NCI-H82 treated with DMSO at 0.1 percent for 48 hours (cell line): Measurements from ENCODE around the gene FRRS1.
"Not testable (repeated sequence)": the region's sequence is repeated elsewhere in the genome, so short reads cannot be mapped to it uniquely, and the experiment has no call there.

Experiments
- DNase-seq: peaks from one replicate; lab custom pipeline; 2025; ENCODE audit not compliant: unreplicated experiment; lab: John Stamatoyannopoulos, UW

FRRS1 gene

DNA sequence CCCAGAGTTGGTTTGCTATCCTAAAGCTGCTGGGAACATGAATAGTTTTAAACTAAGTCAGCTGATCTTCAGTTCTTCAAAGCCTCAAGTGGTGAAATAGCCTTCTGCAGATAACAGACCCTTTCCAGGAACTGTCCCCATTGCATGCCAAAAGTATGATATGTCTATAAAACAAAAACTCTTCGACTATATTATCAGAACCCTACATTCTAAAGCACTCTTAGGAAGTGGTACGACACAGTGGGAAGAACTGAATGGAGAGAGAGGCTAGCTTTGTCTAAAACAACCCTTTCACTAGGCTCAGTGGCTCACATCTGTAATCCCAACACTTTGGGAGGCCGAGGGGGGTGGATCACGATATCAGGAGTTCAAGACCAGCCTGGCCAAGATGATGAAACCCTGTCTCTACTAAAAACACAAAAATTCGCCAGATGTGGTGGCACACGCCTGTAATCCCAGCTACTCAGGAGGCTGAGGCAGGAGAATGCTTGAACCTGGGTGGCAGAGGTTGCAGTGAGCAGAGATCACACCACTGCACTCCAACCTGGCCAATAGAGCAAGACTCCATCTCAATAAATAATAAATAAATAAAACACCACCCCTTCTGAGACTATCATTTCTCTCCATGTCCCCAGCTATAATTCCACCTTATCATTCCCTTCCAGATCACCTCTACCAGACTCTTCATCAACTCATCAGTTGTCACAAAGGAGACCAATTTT, 2.2 kb upstream of the FRRS1 start:
- DNase-seq = no peak

DNA sequence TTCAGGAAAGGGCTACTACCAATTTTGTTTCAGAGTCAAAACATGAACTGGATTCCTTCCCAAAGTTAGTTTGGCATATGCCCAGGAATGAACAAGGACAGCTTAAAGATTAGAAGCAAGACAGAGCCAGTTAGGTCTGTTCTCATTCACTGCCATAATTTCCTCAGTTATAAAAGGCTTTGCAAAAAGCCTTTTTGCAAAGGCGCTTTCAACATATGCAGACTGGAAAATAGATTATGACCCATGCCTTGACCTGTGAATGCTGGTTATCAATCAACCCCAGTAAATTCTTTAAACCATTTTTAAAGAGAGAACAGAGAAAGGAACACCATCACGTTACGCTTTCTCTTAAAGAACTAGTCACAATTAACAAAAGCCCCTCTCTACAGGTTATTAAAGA, 1.7 kb upstream of the FRRS1 start:
- no peak for DNase-seq

DNA sequence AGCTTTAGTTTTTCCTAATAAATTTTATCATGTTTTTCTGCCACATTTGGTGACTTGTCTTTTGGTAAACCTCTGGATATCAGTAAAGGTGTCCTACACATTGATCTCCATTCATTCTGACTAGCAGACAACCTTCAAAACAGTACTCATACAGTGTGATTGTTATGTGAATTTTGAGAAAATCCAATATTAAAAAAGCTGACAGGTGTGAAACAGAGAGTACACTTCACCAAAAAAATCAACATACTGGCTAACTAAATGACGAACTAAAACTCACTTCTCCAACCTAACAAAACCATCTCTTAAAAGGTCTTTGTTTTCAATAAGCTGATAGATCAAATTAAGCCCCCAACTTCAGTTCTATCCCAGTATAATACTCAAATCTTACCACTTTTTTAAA, 1.5 kb downstream of the FRRS1 start:
- DNase-seq = no peak

DNA sequence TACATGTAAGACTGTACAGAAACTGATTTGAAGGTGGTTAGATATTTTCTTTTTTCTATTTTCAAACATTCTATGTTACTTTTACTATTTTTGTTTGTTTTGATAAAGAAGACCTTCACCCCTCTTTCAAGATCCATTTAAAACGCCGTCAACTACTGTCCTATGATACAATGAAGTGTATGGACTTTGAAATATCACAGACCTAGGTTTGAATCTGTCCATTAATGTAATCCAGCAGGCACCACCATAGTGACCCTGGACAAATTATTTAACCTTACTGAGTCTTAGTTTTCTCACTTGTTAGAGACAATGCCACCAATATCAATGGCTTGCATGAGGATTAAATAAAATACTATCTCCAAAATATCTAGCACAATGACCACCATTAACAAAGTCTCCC, 2.0 kb downstream of the FRRS1 start:
- no peak for DNase-seq

DNA sequence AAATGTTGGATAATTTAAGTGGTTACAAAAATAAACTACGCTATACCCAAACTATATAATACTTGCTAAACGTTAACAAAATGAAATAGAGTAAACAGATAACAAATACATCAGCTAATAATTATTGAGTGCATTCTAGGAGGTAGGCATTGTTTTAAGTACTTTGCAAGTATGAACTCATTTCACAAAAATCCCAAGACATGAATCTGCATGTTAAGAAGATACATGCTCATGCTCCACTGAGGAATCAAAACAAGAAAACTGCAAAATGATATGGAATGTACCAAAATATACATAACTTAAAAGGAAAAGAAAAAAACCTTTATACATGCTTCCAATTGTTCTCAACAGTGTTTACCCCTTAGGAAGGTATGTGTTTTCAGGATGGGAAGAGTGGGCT, 2.5 kb downstream of the FRRS1 start:
- no peak for DNase-seq

DNA sequence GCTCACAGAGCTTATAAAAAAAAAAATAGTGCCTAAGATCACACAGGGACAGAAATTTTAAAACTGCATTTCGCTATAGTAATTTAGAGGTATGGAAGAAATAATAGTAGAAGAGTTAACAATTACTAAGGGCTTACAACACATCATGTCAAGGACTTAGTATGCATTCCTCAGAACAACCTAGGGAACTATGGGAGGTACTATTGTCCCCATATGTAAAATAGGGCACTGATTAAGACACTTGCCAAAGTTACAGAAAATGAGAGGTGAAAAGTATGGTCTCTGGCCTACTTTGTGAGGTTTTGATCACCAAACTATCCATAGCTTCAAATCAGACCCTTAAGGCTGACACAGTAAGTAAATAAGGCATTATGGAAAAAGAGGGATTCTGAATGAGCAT, 4.7 kb downstream of the FRRS1 start:
- no peak for DNase-seq

DNA sequence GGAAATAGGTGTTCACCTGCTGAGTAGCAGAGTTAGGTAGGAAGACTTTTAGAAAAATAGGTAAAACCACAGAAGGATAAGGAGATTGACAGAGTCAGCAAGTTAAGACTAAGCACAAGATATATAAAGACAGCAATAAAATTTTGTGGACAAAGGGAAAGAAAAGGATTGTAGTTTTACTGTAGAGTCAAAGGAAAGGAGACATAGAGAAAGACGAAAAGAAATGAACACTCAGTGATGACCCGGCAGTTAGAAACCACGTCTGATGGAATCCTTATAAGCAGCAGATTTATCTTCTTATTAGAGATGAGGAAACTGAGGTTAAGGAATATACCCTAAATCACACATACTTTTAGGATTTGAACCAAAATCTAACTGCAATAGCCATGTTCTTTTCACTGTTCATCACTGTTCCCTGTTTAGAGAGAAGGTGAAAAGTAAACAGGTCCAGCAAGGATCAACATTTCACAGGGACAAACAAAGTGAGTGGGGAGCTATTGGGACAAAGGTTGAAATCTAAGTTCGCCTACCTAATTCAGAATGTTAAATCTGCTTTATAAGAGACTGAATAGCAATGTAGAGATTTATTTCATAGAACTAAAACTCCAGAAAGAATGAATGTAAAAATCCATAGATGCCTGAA, 6.8 kb downstream of the FRRS1 start:
- no peak for DNase-seq

DNA sequence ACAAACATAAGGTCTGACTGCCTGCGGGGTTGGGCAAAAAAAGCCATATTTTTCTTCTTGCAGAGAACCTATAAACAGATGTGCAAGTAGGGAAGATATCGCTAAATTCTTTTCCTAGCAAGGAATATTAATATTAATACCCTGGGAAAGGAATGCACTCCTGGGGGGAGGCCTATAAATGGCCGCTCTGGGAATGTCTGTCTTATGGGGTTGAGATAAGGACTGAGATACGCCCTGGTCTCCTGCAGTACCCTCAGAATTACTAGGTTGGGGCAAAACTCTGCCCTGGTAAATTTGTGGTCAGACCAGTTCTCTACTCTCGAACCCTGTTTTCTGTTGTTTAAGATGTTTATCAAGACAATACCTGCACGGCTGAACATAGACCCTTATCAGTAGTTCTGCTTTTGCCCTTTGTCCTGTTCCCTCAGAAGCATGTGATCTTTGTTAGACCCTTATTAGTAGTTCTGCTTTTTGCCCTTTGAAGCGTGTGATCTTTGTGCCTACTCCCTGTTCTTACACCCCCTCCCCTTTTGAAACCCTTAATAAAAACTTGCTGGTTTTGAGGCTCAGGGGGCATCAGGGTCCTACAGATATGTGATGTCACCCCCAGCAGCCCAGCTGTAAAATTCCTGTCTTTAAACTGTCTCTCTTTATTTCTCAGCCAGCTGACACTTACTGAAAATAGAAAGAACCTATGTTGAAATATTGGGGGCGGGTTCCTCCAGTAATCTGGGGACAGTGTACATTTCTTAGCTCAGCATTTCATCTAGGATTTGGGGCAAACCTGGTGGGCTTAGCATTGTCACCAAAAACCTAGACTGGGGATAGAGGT, 7.5 kb downstream of the FRRS1 start:
- DNase-seq = not testable (repeated sequence)

DNA sequence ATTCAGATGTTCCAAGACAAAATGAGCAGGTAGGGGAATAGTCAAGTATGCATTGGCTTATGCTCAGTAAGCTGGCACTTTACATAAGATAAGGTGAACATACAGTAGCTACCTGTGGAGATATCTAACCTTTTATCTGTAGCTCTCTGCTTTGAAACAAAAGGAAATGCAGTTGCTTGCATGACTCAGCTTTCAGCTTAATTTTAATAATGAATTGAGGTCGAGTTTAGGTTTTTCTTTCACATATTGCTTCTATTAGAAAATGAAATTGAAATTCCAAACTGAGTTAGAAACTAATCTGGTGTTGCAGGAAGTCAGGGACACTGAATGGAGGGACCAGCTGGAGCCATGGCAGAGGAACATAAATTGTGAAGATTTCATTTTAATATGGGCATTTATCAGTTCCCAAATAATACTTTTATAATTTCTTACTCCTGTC, 8.3 kb downstream of the FRRS1 start:
- DNase-seq = no peak

DNA sequence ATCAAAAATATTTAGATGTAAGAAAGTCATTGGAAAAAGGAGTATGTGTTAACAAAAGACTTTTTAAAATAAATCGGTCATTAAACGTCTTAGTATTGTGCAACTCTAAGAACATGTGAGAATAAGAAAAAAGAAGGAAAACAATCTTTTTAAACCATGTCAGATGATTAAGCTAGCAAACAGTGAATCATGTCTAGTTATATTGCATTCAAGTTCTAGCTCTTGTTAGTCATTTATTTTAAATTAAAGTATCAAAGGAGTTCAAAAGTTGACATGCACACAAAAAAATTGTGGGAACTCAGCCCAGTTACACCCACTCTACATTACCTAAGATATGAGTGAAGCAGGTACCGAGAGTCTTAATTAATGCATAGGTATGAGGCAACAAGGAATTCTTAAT, 9.8 kb downstream of the FRRS1 start:
- DNase-seq = no peak

DNA sequence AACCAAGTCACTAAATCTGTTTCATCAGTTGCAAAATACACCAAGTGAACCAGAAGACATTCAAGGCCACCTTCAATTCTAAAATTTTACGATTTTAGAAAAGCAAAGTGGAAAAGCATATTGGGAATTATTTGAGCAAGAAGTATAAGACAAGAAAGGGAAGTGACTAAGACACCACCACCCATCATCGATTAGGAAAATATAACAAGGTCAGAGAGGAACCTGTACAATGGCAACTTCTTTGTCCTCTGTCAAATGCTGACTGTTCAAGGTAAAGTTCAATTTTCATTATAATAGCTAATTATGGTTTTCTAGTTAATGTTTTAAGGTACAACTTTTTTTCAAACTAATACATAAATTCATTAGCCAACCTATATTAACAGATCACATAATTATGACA, 10.8 kb downstream of the FRRS1 start:
- no peak for DNase-seq

DNA sequence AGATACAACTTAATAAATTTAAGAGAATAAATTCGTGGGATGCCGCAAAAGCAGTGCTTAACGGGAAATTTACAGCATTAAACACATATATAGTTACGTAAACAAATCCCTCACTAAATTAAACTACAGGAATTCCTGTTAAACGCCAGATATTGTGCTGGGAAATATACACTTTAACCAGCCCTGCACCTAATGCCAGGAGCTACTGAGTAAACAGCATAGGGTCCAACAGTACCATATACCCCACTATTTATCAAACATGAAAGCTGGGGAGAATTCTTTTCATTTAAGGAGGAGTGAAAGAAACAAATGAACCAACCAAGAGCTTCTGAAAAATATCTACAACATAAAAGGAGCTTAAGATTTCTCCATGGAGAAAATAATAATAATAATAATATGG, 11.7 kb downstream of the FRRS1 start:
- no peak for DNase-seq

DNA sequence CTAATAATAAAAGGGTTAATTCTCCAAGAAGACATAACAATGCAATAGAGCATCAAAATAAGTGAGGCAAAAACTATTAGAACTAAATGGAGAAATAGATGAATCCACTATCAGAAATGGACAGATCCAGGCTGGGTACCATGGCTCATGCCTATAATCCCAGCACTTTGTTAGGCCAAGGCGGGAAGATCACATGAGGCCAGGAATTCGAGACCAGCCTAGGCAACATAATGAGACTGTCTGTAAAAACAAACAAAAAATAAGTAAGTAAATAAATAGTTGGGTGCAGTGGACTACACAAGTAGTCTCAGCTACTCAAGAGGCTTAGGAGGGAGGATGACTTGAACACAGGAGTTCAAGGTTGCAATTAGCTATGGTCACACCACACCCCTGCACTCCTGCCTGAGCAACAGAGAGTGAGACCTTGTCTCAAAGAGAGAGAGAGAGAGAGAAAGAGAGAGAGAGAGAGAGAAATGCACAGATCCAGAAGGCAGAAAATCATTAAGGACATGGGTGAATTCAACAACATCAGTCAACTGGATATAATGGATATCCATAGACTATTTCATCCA, 12.3 kb downstream of the FRRS1 start:
- no peak for DNase-seq

DNA sequence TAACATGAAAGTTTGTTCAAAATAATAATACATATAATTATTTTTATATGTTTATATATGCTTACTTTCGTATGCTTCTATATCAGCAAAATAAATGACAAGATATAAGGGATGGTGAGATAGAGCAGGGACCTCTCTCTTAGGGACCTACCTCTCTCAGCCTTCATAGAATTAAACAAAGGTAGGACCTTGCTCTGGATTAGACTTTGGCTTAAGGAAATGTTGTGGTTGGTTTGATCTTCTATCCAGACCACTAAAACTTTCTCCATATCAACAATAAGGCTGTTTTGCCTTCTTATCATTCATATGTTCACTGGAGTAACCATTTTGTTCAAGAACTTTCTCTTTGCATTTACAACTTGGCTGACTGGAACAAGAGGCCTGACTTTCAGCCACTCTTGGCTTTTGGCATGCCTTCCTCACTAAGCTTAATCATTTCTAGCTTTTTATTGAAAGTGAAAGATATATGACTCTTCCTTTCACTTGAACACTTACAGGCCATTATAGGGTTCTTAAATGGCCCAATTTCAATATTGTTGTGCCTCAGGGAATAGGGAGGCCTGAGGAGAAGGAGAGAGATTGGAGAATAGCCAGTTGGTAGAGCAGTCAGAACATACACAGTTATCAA, 14.4 kb downstream of the FRRS1 start:
- no peak for DNase-seq

DNA sequence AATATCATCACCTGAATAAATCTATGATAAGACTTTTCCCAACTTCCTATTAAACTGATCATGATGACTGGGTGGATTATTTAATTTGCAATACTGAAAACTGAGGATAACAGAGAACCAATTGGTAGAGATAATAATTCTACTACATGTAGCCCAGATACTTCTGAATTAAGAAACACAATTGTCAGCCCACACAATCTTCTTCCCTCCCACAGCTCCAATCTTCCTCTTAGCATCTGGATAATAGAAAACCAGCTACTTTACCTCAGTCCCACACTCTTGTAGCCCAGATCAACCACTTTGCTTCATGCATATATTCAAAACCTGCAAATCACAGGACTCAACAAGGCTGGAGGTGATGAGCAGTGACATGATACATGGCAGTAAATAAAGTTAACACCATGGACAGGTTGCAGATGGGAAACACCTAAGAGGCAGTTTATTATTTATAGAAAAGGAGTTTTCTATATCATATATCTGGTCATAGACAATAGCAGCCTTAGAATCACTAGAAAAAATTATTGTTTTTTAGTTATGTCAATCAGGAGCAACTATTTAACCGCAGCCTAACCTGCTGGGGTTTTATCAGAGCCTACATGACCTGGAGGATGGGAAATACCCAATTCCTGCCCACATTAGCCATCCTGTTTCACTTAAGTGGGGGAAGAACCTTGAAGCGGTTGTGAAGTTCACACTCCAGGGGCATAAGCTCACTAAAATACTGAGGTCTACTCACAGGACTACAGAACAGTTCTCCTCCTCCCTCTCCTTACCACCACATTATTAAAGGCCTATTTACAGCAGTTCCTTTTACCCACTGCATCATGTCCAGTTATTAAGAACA, 16.7 kb downstream of the FRRS1 start:
- no peak for DNase-seq

DNA sequence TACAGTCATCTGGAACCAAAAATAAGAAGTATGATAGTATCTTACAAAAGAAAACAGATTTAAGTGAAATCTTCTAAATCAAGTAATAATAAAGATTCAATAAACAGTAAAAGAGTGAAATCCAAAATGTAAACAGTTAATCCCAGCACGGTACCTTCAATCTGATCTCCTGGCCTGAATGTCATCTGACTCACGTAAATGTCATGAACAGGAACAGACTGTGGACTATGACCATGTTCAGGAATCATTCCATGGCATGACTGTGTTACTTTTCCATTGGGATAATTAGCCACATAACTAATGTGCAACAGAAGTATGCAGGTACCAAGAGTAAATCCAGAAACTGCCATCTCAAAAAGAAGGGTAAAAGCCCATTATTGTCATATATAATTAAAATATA, 18.0 kb downstream of the FRRS1 start:
- no peak for DNase-seq

DNA sequence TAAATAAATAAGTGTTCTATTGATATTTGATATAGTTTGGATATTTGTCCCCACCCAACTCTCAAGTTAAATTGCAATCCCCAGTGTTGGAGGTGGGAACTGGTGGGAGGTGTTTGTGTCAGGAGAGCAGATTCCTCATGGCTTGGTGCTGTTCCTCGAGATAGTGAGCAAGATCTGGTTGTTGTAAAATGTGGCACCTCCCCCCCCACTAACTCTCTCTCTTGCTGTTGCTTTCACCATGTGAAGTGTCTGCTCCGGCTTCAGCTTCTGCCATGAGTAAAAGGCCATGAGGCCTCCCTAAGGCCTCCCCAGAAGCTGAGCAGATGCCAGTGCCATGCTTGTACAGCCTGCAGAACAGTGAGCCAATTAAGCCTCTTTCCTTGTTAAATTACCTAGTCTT, 20.8 kb downstream of the FRRS1 start:
- peak; percentile 28 for DNase-seq

DNA sequence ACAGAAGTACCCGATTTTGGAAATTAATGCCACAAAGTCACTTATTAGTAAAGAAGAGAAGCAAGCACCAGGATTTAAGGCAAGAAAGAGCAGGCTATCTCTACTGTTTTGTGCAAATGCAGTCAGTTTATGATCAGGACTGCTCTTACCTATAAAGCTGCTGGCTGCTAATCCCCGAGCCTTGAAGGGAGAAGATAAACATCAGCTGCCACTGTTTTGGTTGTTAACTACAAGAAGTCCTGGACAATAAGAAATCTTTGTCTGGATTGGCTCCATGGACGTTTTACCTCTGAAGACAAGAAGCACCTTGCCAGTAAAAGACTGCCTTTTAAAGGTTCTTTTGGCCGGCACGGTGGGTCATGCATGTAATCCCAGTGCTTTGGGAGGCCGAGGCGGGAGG, 21.4 kb downstream of the FRRS1 start:
- DNase-seq = peak; percentile 49

DNA sequence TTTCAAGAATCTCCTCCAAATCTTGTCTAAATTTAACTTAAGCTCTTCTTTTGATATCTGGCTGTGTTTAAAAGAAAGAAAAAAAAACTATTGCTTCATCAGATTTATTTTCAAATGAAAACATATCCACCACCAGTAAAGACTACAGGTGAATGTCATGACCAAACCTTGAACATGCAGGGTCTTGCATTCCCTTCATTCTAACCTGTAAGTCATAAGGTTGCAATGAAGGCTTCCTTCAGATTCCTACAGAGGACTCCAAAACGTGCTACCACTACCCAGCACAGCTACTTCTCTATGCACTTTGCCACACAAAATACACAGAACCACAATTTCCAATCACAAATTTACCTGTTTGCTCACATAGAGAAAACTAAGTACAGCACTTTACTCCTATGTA, 26.3 kb downstream of the FRRS1 start:
- no peak for DNase-seq

DNA sequence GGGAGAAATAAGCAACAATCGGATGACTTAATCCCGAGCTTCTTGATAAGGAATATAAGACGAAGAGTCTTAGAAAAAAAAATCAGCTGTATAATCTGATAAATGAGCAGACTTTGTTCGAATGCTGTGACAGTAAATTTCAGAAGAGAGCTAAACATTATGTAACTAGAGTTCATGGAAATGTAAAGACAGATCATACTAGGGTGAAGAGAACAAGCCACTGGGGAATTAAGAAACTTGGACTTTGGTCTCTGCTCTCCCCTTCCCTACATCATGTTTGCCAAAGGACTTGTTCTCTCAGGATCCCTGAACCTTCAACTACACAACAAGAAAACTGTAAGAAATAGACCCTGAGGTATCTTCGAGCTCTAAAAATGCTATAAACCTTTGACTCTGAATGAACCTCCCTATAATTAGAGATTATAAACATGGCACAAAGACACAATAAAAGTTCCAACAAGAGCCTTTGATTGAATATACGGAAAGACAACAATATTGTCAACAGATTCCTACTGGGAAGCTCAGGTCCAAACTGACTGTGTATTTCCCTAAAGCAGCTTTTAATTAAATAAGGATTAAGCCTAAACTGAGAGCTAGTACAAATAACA, 27.5 kb downstream of the FRRS1 start:
- peak; percentile 85 for DNase-seq
